GM18519 (cell line): Measurements from ENCODE around the gene ADD1.
"Not testable (repeated sequence)": the region's sequence is repeated elsewhere in the genome, so short reads cannot be mapped to it uniquely, and the experiment has no call there.

ENCODE experiments used
- ATAC-seq: cut with Tn5 transposase; IDR thresholded peaks from one replicate; pipeline ENCODE4 v1.9.1; 2021; ENCODE audit warnings: mild to moderate bottlenecking, moderate library complexity; ENCODE audit not compliant: unreplicated experiment, low FRiP score

The ADD1 gene

DNA sequence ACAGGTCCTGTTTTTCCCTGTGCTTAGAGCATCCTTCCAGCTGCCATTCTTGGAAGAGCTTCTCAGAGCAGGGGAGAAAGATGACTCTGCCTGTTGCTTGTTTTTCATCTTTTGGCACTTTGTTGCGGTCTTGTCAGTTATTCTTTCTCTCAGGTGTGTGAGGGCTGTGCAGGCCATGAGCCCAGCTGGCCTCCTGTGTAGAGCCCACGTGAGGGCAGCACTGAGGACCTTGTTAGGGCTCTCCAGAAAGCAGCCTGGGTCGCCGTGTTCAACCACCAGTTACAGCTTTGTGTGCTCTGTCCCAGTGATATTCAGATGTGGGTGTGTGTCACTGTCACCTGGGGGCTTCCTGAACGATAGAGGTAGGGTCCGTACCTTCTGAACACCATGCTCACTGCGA is 66.8 kb downstream of the ADD1 start:
- no peak for ATAC-seq

DNA sequence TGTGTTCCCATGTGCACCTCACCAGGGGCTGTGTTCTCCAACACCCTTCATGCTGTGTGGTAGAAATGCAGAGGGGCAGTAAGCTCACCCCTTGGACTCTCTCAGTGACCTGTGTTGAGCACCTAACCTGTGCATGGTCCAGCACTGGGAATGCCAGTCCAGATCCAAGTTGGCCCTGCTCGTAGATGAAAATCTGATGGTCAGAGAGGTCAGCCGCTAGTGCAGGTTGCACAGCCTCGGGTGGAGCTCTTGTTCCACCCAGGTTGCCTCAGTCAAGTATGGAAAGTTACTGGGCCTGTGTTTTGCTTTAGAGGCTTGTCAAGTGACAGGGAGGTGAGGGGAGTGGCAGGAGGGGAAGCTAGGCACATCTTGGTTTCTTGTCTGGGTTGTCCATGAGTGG is 68.2 kb downstream of the ADD1 start:
- ATAC-seq: no peak

GRCh38 chr4:2913168-2913567 is 69.5 kb downstream of the ADD1 start:
- ATAC-seq: no peak

GRCh38 chr4:2914256-2915126 is 70.8 kb downstream of the ADD1 start:
- ATAC-seq: no peak

DNA sequence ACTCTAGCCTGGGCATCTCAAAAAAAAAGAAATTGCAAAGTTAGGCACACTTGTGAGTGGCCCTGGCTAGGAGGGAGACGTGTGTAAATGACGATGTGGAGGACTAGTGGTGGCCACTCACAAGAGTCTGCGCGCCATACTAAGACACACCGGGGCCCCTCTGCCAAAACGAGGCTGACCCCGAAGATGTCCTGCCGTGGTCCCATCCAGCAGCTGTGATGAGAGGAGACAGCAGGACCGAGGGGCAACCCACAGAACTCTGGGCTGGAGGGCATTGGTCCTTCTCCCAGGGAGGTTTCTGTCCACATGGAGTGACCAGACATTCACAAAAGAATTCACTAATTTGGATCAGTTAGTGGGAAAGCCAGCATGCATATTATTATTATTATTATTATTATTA is 72.1 kb downstream of the ADD1 start:
- no peak for ATAC-seq

GRCh38 chr4:2916696-2917095 is 73.1 kb downstream of the ADD1 start:
- ATAC-seq: not testable (repeated sequence)

- ATAC-seq: not testable (repeated sequence)
These were observed 74.7 kb downstream of the ADD1 start for GRCh38 chr4:2918300-2918699.

DNA sequence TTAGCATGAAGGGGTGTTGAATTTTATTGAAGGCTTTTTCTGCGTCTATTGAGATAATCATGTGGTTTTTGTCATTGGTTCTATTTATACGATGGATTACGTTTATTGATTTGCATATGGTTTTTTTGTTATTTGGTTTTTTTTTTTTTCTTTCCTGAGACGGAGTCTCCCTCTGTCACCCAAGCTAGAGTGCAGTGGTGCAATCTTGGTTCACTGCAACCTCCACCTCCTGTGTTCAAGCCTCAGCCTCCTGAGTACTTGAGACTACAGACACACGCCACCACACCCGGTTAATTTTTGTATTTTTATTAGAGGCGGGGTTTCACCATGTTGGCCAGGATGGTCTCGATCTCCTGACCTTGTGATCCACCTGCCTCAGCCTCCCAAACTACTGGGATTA is 75.1 kb downstream of the ADD1 start:
- not testable (repeated sequence) for ATAC-seq

DNA sequence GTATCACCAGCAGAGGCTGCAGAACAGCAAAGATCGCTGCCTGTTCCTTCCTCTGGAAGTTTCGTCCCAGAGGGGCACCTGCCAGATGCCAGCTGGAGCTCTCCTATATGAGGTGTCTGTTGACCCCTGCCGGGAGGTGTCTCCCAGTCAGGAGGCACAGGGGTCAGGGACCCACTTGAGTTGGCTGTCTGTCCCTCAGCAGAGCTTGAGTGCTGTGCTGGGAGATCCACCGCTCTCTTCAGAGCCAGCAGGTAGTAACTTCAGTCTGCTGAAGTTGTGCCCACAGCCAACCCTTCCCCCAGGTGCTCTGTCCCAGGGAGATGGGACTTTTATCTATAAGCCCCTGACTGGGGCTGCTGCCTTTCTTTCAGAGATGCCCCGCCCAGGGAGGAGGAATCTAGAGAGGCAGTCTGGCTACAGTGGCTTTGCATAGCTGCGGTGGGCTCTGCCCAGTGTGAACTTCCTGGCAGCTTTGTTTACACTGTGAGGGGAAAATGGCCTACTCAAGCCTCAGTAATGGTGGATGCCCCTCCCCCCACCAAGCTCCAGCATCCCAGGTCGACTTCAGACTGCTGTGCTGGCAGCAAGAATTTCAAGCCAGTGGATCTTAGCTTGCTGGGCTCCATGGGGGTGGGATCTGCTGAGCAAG is 78.9 kb downstream of the ADD1 start:
- not testable (repeated sequence) for ATAC-seq

DNA sequence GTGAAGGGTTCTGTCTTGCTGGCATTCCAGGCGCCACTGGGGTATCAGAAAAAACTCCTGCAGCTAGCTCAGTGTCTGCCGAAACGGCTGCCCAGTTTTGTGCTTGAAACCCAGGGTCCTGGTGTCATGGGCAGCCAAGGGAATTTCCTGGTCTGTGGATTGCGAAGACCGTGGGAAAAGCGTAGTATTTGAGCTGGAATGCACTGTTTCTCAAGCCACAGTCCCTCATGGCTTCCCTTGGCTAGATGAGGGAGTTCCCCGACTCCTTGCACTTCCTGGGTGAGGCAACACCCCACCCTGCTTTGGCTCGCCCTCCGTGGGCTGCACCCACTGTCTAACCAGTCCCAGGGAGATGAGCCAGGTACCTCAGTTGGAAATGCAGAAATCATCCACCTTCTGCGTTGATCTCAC is 79.5 kb downstream of the ADD1 start:
- ATAC-seq: no peak

DNA sequence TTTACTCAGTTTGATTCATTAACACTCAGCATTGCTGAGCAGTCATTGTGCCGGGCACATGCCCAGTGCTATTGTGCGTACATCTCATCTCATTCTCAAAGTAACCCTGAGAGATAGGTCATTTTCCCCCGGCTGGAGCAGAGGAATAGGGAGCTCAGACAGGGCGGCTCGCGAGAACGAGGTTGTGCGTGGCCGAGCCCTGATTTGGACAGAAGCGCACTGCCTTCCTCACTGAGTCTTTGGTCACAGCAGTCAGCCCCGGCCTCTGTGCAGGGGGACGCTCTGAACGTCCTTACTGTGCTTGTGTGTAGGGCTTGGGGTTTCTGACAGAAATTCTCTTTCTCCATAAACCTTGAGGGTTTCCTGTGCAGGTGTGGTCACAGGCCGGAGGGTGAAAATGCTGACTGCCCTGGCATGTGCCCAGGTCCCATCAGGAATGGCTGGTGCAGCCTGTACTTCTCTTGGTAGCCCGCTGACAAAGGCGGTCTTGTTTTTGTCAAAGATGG is 80.1 kb downstream of the ADD1 start:
- no peak for ATAC-seq

DNA sequence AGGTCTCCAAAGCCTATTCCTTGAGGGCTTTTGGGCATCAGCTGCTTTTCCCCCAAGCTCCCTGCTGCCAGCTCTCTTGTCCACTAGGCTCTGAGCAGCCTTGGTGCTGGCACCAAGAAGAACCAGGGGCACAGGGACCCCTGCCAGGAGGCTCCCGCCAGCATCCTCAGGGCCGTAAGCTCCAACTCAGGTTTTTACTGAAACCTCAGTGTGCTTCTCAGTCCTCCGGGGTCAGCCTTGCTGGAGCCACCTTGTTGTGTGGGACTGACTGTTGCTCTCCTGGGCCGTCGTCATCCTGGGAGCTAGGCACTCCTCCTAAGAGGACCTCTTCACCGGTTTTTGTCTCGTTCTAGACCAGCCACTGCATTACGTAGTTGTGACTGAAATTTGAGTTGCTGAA is 80.6 kb downstream of the ADD1 start:
- no peak for ATAC-seq

DNA sequence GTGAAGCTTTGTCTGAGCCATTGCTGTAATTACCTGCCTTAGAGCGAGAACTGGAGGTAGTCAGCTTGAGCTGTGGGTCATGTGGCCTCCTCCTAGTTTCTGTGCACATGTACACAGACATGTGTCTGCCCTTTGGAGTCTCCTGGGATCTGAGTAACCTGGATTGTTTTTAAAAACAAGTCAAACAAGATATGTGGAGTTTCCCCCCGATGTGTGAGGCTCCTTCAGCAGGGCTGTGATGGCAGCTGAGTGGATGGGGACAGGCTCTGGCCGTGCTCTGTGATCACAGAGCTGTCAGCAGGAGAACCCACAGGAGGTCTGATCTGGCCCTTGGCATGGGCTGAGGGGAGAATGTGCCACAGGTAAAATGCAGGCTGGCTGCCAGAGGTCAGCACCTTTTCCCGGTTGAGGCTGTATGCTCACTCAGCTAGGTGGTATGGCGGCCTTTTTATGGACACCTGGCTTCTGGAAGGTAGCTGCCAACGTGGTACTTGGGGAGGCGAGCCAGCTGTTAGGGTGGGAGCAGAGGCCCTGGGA is 81.2 kb downstream of the ADD1 start:
- no peak for ATAC-seq

- ATAC-seq: no peak
These were observed 81.9 kb downstream of the ADD1 start for GRCh38 chr4:2925496-2925895.

DNA sequence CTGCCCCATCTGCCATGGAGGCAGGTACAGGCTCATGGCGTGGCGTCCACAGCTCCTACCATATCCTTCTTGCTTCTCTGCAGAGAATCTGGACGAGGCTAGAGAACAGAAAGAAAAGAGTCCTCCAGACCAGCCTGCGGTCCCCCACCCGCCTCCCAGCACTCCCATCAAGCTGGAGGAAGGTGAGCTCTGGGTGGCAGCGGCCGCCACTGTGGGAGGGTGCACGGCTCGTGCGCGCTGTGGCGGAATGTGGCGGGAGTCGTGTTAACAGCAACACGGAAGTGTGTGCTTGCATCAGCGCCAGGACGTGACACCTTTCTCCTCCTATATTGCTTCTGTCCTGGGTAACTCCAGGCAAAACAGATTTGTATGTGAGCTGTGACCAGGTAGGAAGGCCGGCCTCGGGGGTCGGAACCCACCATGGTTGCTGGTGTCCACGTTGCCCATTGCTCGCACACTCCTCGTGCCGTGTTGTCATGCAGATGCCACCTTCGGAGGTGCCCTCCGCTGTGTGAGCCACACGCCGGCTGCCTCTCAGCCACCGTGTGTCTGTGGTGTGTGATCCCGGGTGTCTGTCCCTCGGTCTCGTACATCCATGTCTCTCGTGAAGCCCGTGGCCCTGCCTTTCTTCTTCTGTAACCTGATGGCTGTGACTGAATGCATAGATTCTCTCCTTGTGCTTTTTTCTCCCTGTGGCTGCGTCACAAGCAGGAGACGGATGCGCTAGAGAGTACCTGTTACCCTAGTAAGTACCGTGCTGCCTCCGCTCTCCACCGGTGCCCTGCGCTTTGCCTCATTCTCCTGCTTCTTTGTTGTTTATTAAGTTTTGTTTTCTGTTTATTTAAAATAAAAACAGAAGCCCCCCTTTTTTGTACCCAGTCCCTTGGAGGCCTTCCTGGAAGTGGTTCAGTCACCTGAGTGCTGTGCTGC is 82.6 kb downstream of the ADD1 start:
- no peak for ATAC-seq

GRCh38 chr4:2927016-2927695 is 83.5 kb downstream of the ADD1 start:
- no peak for ATAC-seq

- ATAC-seq: no peak
These were observed 84.0 kb downstream of the ADD1 start for GRCh38 chr4:2927696-2928075.

- ATAC-seq: no peak
These were observed 84.9 kb downstream of the ADD1 start for GRCh38 chr4:2928242-2929176.

GRCh38 chr4:2929469-2929868 is 85.8 kb downstream of the ADD1 start:
- ATAC-seq: no peak
